ENCODE measurements around the gene RHEB. TPM values are rescaled to one million over a fixed set of nuclear protein-coding genes. Genes with fewer than 3 reads are reported as not detected.

Gene RHEB
- total and polyA plus RNA-seq, 2 donors (not counting 3 experiments of a cell fraction or from before 2014, with no cell fraction given), result 59.4 to 108 TPM

- Histone ChIP-seq H3K36me3 (ENCODE audit: control insufficient read depth in 2 of 2, extremely low read depth in 1 of 2, insufficient read depth in 2 of 2, low read length in 2 of 2) (no peaks in the 10 kb centered on the region), H3K79me2 (ENCODE audit: control insufficient read depth, insufficient read depth, low read length) (no peaks in the 10 kb centered on the region), H3K9ac (replicated peaks; ENCODE audit: extremely low read depth, insufficient read depth, low read length) (no peak overlapping the region), H3K27ac (ENCODE audit: insufficient read depth, low read depth, low read length) (no peak overlapping the region), H4K20me1 (replicated peaks; ENCODE audit: control insufficient read depth, extremely low read depth, insufficient read depth, low read length) (no peaks in the 10 kb centered on the region), H3K27me3 (ENCODE audit: control insufficient read depth in 2 of 2, insufficient read depth in 2 of 2, low read length in 2 of 2) (peaks cover 10% of the 10 kb centered on the region in 2 experiments), H2AFZ (ENCODE audit: low read depth, low read length) (no peak overlapping the region), H3K4me1 (ENCODE audit: control insufficient read depth, extremely low read depth, insufficient read depth, low read length) (no peaks in the 10 kb centered on the region), H3K9me1 (replicated peaks; ENCODE audit: control insufficient read depth, extremely low read depth, insufficient read depth, low read length) (no peaks in the 10 kb centered on the region), H3K4me3 (replicated peaks in 1 of 3; ENCODE audit: insufficient read depth in 1 of 3, low read depth in 1 of 3, low read length in 3 of 3) (no peak overlapping the region), H3K9me3 (replicated peaks; ENCODE audit: control insufficient read depth, insufficient read depth, low read length) (no peaks in the 10 kb centered on the region), H3K4me2 (ENCODE audit: insufficient read depth, low read length) (no peak overlapping the region)
- FAIRE-seq (no peak), DNase-seq (ENCODE audit: low read depth, low spot score) (no peak)
- CTCF ChIA-PET, result interaction anchor here (1.2 kb wide), 1 partner anchor 14 kb away, joined by 4 read pairs; no protein-coding TSS in a partner anchor
- POLR2A ChIA-PET, result no interaction called here
- BruUV-seq (replicated peaks), result no TSS peak
- intact Hi-C loops (cut with micrococcal nuclease) (no loop called here), dilution Hi-C loops (cut with MboI; ENCODE audit: extremely low pct_ligation_motif_present, low sequenced_read_pairs) (no loop called here)
- TF ChIP-seq CTCF (IDR thresholded peaks at IDR 0.05; ENCODE audit: extremely low read depth in 1 of 2, insufficient read depth in 1 of 2, low read depth in 1 of 2, low read length in 2 of 2), result no peak
- no peak for TF ChIP-seq POLR2A (IDR thresholded peaks at IDR 0.05; ENCODE audit: low read depth, low read length)
- no peak for TF ChIP-seq MAX (IDR thresholded peaks at IDR 0.05; ENCODE audit: insufficient read depth, insufficient read length)
- TF ChIP-seq GATA2 (IDR thresholded peaks at IDR 0.05; ENCODE audit: insufficient read depth, insufficient read length, low read depth, low read length), result no peak
- TF ChIP-seq EZH2 (IDR thresholded peaks at IDR 0.05; ENCODE audit: borderline replicate concordance, low read depth, low read length, severe bottlenecking), result no peak
- TF ChIP-seq POLR2AphosphoS5 (IDR thresholded peaks at IDR 0.05; ENCODE audit: insufficient read depth, low read depth, low read length), result no peak
- no peak for TF ChIP-seq MYC (IDR thresholded peaks at IDR 0.05; ENCODE audit: low read depth, low read length)
- TF ChIP-seq JUN (IDR thresholded peaks at IDR 0.05; ENCODE audit: borderline replicate concordance, insufficient read depth, insufficient read length, low read depth), result no peak
- no peak for TF ChIP-seq FOS (IDR thresholded peaks at IDR 0.05; ENCODE audit: borderline replicate concordance, insufficient read depth, low read length)
Measured at GRCh38 chr7:151434549-151434948, 85.1 kb downstream of the RHEB start.

All from endothelial cell of umbilical vein (primary cell).